ENCODE results near the gene SLFN5. TPM values are rescaled to one million over a fixed set of nuclear protein-coding genes. Genes with fewer than 3 reads are reported as not detected.
"Not testable (repeated sequence)": the region's sequence is repeated elsewhere in the genome, so short reads cannot be mapped to it uniquely, and the experiment has no call there.

SLFN5 gene
- total and polyA plus RNA-seq, 2 of the 13 experiments (the other 11 are each of a cell fraction or from before 2014, with no cell fraction given): 0.25 to 0.35 TPM

- no peak for TF ChIP-seq TFE3 (CRISPR knock-in tag; IDR thresholded peaks at IDR 0.05)
- TF ChIP-seq, protein P1, sequence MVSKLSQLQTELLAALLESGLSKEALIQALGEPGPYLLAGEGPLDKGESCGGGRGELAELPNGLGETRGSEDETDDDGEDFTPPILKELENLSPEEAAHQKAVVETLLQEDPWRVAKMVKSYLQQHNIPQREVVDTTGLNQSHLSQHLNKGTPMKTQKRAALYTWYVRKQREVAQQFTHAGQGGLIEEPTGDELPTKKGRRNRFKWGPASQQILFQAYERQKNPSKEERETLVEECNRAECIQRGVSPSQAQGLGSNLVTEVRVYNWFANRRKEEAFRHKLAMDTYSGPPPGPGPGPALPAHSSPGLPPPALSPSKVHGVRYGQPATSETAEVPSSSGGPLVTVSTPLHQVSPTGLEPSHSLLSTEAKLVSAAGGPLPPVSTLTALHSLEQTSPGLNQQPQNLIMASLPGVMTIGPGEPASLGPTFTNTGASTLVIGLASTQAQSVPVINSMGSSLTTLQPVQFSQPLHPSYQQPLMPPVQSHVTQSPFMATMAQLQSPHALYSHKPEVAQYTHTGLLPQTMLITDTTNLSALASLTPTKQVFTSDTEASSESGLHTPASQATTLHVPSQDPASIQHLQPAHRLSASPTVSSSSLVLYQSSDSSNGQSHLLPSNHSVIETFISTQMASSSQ (IDR thresholded peaks at IDR 0.05; ENCODE audit: low read depth): no peak
- TF ChIP-seq, protein P1 (CRISPR knock-in tag; IDR thresholded peaks at IDR 0.05; ENCODE audit: borderline replicate concordance): no peak
- TF ChIP-seq ZNF496 (CRISPR knock-in tag; IDR thresholded peaks at IDR 0.05; ENCODE audit: insufficient replicate concordance): no peak
- TF ChIP-seq MEF2D (CRISPR knock-in tag; IDR thresholded peaks at IDR 0.05): no peak
- no peak for TF ChIP-seq ZNF777 (CRISPR knock-in tag; IDR thresholded peaks at IDR 0.05)
- TF ChIP-seq RCOR2 (CRISPR knock-in tag; IDR thresholded peaks at IDR 0.05): no peak
- TF ChIP-seq THAP11 (CRISPR knock-in tag; IDR thresholded peaks at IDR 0.05): no peak
Measured at GRCh38 chr17:35265566-35266141, 22.8 kb downstream of the SLFN5 start (continued).

DNA sequence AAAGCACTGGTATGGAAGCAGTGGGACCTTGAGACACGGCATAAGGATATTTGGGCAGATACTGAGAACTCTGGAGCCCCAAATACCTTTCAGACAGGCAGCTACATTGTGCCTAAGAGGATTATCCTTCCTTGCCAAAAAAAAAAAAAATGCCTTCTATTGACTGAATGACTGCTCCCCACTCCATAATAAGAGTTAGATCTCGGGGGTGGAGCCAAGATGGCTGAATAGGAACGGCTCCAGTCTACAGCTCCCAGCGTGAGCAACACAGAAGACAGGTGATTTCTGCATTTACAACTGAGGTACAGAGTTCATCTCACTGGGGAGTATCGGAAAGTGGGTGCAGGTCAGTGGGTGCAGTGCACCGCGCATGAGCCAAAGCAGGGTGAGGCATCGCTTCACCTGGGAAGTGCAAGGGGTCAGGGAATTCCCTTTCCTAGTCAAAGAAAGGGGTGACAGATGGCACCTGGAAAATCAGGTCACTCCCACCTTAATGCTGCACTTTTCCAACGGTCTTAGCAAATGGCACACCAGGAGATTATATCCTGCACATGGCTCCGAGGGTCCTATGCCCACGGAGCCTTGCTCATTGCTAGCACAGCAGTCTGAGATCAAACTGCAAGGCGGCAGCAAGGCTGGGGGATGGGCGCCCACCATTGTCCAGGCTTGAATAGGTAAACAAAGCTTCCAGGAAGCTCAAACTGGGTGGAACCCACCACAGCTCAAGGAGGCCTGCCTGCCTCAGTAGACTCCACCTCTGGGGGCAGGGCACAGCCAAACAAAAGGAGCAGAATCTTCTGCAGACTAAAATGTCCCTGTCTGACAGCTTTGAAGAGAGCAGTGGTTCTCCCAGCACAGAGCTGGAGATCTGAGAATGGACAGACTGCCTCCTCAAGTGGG is 31.5 kb downstream of the SLFN5 start:
- BruUV-seq (replicated peaks); POLR2A ChIA-PET; in situ Hi-C loops (cut with HindIII; ENCODE audit: extremely low pct_ligation_motif_present, low pct_unique_long_range_greater_than_20kb): not testable (repeated sequence)

DNA sequence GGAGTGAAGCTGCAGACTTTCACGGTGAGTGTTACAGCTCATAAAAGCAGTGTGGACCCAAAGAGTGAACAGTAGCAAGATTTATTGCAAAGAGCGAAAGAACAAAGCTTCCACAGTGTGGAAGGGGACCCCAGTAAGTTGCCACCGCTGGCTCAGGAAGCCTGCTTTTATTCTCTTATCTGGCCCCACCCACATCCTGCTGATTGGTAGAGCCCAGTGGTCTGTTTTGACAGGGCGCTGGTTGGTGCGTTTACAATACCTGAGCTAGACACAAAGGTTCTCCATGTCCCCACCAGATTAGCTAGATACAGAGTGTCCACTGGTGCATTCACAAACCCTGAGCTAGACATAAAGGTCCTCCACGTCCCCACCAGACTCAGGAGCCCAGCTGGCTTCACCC is 35.6 kb downstream of the SLFN5 start:
- H3K79me2 ChIP-seq (ENCODE audit: insufficient read depth, low read length); BruUV-seq (replicated peaks); H3K4me1 ChIP-seq (ENCODE audit: insufficient read depth, low read length); H3K9ac ChIP-seq (ENCODE audit: insufficient read depth, low read depth, low read length); POLR2A ChIA-PET; in situ Hi-C loops (cut with HindIII; ENCODE audit: extremely low pct_ligation_motif_present, low pct_unique_long_range_greater_than_20kb); H3K4me3 ChIP-seq (replicated peaks in 1 of 3; ENCODE audit: insufficient read depth in 1 of 3, low read depth in 2 of 3, low read length in 3 of 3); H3K27me3 ChIP-seq (ENCODE audit: control insufficient read depth in 1 of 2, insufficient read depth in 2 of 2, low read length in 2 of 2); H3K36me3 ChIP-seq (replicated peaks in 1 of 2; ENCODE audit: control insufficient read depth in 1 of 2, insufficient read depth in 2 of 2, low read length in 2 of 2); intact Hi-C loops (cut with micrococcal nuclease; ENCODE audit: unreplicated experiment); H2AFZ ChIP-seq (ENCODE audit: low read length); H3K9me3 ChIP-seq (ENCODE audit: low read length); H3K27ac ChIP-seq (ENCODE audit: extremely low read length, insufficient read depth, low read length); CTCF ChIA-PET (ENCODE audit: low intra/inter-chr PET ratio, low total read pairs); ATAC-seq; H3K4me2 ChIP-seq (ENCODE audit: low read depth, low read length); FAIRE-seq; H4K20me1 ChIP-seq (ENCODE audit: insufficient read depth, low read length); DNase-seq (ENCODE audit: low spot score): not testable (repeated sequence)
- WGBS (ENCODE audit: low lambda C conversion rate): 46% methylated on average over 3 of the region's 6 CpGs

More for the DNA sequence above, 31.5 kb downstream of the SLFN5 start:
- H3K4me3 ChIP-seq (replicated peaks in 1 of 3; ENCODE audit: insufficient read depth in 1 of 3, low read depth in 2 of 3, low read length in 3 of 3); H3K9me3 ChIP-seq (ENCODE audit: low read length); H3K36me3 ChIP-seq (replicated peaks in 1 of 2; ENCODE audit: control insufficient read depth in 1 of 2, insufficient read depth in 2 of 2, low read length in 2 of 2); H3K4me2 ChIP-seq (ENCODE audit: low read depth, low read length); FAIRE-seq; H4K20me1 ChIP-seq (ENCODE audit: insufficient read depth, low read length); DNase-seq (ENCODE audit: low spot score); H3K27ac ChIP-seq (ENCODE audit: extremely low read length, insufficient read depth, low read length); H3K79me2 ChIP-seq (ENCODE audit: insufficient read depth, low read length); intact Hi-C loops (cut with micrococcal nuclease; ENCODE audit: unreplicated experiment); H2AFZ ChIP-seq (ENCODE audit: low read length); CTCF ChIA-PET (ENCODE audit: low intra/inter-chr PET ratio, low total read pairs); H3K27me3 ChIP-seq (ENCODE audit: control insufficient read depth in 1 of 2, insufficient read depth in 2 of 2, low read length in 2 of 2); ATAC-seq; H3K9ac ChIP-seq (ENCODE audit: insufficient read depth, low read depth, low read length); H3K4me1 ChIP-seq (ENCODE audit: insufficient read depth, low read length): not testable (repeated sequence)
- WGBS (ENCODE audit: low lambda C conversion rate): 0% methylated on average over 4 of the region's 13 CpGs
